Measurements from ENCODE around the gene SLC35F2. TPM values are rescaled to one million over a fixed set of nuclear protein-coding genes. Genes with fewer than 3 reads are reported as not detected.

The SLC35F2 gene
- total RNA-seq, 2 donors from 2014 or later: 18.8 to 23.6 TPM

DNA sequence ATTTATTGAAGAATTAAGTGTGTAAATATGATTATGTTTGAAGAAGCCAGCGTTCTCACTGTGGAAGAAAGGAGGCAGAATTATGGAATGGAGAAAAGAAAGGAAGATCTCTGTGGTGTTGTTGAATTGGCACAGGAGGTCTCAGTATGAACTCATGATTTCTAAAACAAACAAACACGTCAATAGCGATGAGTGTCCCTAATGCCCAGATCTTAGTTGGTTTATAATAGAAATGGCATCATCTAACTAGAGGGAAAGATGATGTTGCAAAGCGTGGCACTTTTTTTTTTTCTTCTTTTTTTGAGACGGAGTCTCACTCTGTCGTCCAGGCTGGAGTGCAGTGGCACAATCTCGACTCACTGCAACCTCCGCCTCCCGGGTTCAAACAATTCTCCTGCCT is 107.5 kb downstream of the SLC35F2 start:
- no peak overlapping the region for H3K27ac Mint-ChIP-seq

DNA sequence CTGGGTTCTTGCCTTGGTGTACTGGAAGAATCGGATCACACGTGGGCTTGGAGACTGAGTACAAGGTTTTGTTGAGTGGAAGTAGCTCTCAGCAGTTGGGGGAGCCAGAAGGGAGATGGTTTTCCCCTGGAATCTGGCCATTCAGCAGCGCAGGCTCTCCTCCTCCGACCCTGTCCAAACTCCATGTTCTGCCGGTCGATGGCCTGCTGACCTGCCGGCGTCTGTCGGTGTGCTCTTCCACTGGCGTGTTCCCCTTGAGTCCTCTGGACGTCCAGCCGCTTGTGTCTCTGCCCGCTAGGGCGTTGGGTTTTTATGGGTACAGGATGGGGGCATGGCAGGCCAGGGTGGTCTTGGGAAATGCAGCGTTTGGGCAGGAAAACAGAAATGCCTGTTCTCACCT is 108.3 kb downstream of the SLC35F2 start:
- no peak overlapping the region for H3K4me3 ChIP-seq (ENCODE audit: low read length)
- Mint-ChIP-seq H3K36me3 (ENCODE audit: low read depth) (no peaks in the 10 kb centered on the region), H3K4me3 (no peak overlapping the region), H3K9me3 (no peaks in the 10 kb centered on the region), H3K27me3 (ENCODE audit: insufficient read depth) (peaks cover 4% of the 10 kb centered on the region), H3K4me1 (no peaks in the 10 kb centered on the region), H3K27ac (no peak overlapping the region)
- TF ChIP-seq, protein P1, sequence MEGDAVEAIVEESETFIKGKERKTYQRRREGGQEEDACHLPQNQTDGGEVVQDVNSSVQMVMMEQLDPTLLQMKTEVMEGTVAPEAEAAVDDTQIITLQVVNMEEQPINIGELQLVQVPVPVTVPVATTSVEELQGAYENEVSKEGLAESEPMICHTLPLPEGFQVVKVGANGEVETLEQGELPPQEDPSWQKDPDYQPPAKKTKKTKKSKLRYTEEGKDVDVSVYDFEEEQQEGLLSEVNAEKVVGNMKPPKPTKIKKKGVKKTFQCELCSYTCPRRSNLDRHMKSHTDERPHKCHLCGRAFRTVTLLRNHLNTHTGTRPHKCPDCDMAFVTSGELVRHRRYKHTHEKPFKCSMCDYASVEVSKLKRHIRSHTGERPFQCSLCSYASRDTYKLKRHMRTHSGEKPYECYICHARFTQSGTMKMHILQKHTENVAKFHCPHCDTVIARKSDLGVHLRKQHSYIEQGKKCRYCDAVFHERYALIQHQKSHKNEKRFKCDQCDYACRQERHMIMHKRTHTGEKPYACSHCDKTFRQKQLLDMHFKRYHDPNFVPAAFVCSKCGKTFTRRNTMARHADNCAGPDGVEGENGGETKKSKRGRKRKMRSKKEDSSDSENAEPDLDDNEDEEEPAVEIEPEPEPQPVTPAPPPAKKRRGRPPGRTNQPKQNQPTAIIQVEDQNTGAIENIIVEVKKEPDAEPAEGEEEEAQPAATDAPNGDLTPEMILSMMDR (conservative IDR thresholded peaks at IDR 0.05): no peak
- whole genome bisulfite sequencing, 2 experiments (ENCODE audit: insufficient coverage in 1 of 2, insufficient read length in 1 of 2): 91 to 93% methylated on average over 4 to 15 of the region's 15 CpGs
- H3K27ac ChIP-seq (ENCODE audit: low read depth, low read length): no peak overlapping the region
- no peak overlapping the region for H3K9ac ChIP-seq (ENCODE audit: extremely low read depth, low read length, poor library complexity, severe bottlenecking)
- no peaks in the 10 kb centered on the region for H3K4me1 ChIP-seq (ENCODE audit: control insufficient read depth, insufficient read depth, low read length)
- no peak for DNase-seq
- no peaks in the 10 kb centered on the region for H3K9me3 ChIP-seq (ENCODE audit: control insufficient read depth, low read length)
- no peaks in the 10 kb centered on the region for H3K27me3 ChIP-seq (ENCODE audit: control insufficient read depth, insufficient read depth, low read length, poor library complexity, severe bottlenecking)
- H3K36me3 ChIP-seq (ENCODE audit: control insufficient read depth, insufficient read depth, low read length): no peaks in the 10 kb centered on the region

More for the DNA sequence above, 107.5 kb downstream of the SLC35F2 start:
- no peaks in the 10 kb centered on the region for H3K4me1 Mint-ChIP-seq
- TF ChIP-seq, protein P1 (conservative IDR thresholded peaks at IDR 0.05): no peak
- no peaks in the 10 kb centered on the region for H3K27me3 ChIP-seq (ENCODE audit: control insufficient read depth, insufficient read depth, low read length, poor library complexity, severe bottlenecking)
- H3K36me3 Mint-ChIP-seq (ENCODE audit: low read depth): no peaks in the 10 kb centered on the region
- WGBS, 2 experiments (ENCODE audit: insufficient coverage in 1 of 2, insufficient read length in 1 of 2): 82 to 84% methylated on average over 3 to 9 of the region's 9 CpGs
- no peak overlapping the region for H3K9ac ChIP-seq (ENCODE audit: extremely low read depth, low read length, poor library complexity, severe bottlenecking)
- H3K4me1 ChIP-seq (ENCODE audit: control insufficient read depth, insufficient read depth, low read length): no peaks in the 10 kb centered on the region
- peaks cover 4% of the 10 kb centered on the region for H3K27me3 Mint-ChIP-seq (ENCODE audit: insufficient read depth)
- H3K27ac ChIP-seq (ENCODE audit: low read depth, low read length): no peak overlapping the region
- no peaks in the 10 kb centered on the region for H3K36me3 ChIP-seq (ENCODE audit: control insufficient read depth, insufficient read depth, low read length)
- no peak overlapping the region for H3K4me3 ChIP-seq (ENCODE audit: low read length)
- H3K9me3 ChIP-seq (ENCODE audit: control insufficient read depth, low read length): no peaks in the 10 kb centered on the region
- no peak for DNase-seq
- H3K9me3 Mint-ChIP-seq: no peaks in the 10 kb centered on the region
- no peak overlapping the region for H3K4me3 Mint-ChIP-seq

DNA sequence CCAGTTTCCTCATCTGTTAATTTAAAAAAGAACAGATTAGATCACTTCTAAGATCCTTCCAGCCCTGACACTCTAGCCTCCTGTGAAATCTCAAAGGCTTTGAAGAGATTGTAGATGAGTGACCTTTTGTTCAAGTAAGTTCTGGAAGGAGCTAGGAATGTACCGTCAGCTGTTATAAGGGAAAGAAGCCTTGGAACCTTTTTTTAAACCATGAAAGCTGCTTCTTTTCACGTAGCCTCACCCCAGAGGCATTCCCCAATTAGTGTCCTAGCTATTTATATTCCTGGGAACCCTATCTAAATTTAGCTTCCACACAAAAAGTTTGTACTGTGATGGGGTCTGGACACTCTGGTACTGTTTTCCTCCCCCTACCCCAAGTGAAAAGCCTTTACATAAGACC is 111.0 kb downstream of the SLC35F2 start:
- H3K27me3 ChIP-seq (ENCODE audit: control insufficient read depth, insufficient read depth, low read length, poor library complexity, severe bottlenecking): no peaks in the 10 kb centered on the region
- WGBS, 2 experiments (ENCODE audit: insufficient coverage in 1 of 2, insufficient read length in 1 of 2): 38 to 90% methylated on average over 1 to 2 of the region's 2 CpGs
- no peaks in the 10 kb centered on the region for H3K4me1 ChIP-seq (ENCODE audit: control insufficient read depth, insufficient read depth, low read length)
- DNase-seq: no peak
- H3K36me3 Mint-ChIP-seq (ENCODE audit: low read depth): no peaks in the 10 kb centered on the region
- no peak overlapping the region for H3K4me3 Mint-ChIP-seq
- TF ChIP-seq, protein P1 (conservative IDR thresholded peaks at IDR 0.05): no peak
- H3K4me3 ChIP-seq (ENCODE audit: low read length): no peak overlapping the region
- H3K9ac ChIP-seq (ENCODE audit: extremely low read depth, low read length, poor library complexity, severe bottlenecking): no peak overlapping the region
- H3K9me3 ChIP-seq (ENCODE audit: control insufficient read depth, low read length): no peaks in the 10 kb centered on the region
- no peak overlapping the region for H3K27ac Mint-ChIP-seq
- H3K27ac ChIP-seq (ENCODE audit: low read depth, low read length): no peak overlapping the region
- H3K36me3 ChIP-seq (ENCODE audit: control insufficient read depth, insufficient read depth, low read length): no peaks in the 10 kb centered on the region
- no peaks in the 10 kb centered on the region for H3K9me3 Mint-ChIP-seq
- H3K4me1 Mint-ChIP-seq: no peaks in the 10 kb centered on the region
- H3K27me3 Mint-ChIP-seq (ENCODE audit: insufficient read depth): peaks cover 5% of the 10 kb centered on the region

Data from endodermal cell (in vitro differentiated cells).